Activated T-cell treated with anti-CD3 and anti-CD28 coated beads for 24 hours (primary cell): ENCODE data around the gene PPP4R2.
"Not testable (repeated sequence)": the region's sequence is repeated elsewhere in the genome, so short reads cannot be mapped to it uniquely, and the experiment has no call there.

ENCODE experiments used
- DNase-seq: peaks from one replicate; pipeline ENCODE4 v3.0.0-alpha.2; 2020; ENCODE audit warnings: low read depth

The PPP4R2 gene

DNA sequence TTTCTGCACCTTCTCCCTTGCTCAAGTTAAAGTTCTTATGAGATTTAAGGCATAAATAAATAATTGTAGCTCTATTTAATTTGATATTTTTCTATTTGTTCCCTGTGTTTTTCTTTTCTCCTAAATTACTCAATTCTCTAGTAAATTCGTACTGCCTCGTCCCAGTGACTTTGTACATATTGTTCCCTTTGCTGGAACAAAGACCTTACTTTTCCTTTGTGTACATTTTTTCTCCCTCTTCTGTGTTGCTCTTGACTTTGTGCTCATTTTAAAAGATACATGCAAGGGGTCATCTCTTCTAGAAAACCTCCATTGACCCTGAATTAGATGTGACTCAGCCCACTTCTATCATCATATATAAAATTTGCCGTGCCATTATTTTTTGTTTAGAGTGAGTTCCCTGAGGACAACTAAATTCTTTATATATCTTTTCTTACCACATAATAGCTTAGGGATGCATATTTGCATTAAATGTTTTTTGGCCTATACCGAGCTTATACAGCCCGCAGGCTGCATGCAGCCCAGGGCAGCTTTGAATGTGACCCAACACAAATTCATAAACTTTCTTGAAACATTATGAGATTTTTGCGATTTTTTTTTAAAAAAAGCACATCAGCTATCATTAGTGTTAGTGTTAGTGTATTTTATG is 29.6 kb downstream of the PPP4R2 start:
- no peak for DNase-seq

- no peak for DNase-seq
Observed at GRCh38 chr3:73026760-73027113, 30.1 kb downstream of the PPP4R2 start.

DNA sequence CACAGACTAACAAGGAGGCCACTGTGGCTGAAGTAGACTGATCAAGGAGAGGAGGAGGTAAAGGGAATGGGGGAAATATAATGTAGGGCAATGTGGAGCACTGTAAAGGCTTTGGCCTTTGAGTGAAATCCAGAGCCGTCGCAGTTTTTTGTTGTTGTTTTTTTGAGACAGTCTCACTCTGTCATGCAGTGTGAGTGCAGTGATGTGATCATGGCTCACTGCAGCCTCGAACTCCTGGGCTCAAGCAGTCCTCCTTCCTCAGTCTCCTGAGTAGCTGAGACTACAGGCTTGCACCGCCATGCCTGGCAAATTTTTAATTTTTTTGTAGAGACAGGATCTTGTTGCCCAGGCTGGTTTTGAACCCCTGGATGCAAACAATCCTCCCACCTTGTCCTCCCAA is 32.2 kb downstream of the PPP4R2 start:
- no peak for DNase-seq

- DNase-seq: peak; percentile 5
Observed at GRCh38 chr3:73029321-73029796, 32.7 kb downstream of the PPP4R2 start.

- DNase-seq: no peak
Observed at GRCh38 chr3:73030073-73030597, 33.5 kb downstream of the PPP4R2 start.

GRCh38 chr3:73031573-73032103 is 35.0 kb downstream of the PPP4R2 start:
- no peak for DNase-seq

DNA sequence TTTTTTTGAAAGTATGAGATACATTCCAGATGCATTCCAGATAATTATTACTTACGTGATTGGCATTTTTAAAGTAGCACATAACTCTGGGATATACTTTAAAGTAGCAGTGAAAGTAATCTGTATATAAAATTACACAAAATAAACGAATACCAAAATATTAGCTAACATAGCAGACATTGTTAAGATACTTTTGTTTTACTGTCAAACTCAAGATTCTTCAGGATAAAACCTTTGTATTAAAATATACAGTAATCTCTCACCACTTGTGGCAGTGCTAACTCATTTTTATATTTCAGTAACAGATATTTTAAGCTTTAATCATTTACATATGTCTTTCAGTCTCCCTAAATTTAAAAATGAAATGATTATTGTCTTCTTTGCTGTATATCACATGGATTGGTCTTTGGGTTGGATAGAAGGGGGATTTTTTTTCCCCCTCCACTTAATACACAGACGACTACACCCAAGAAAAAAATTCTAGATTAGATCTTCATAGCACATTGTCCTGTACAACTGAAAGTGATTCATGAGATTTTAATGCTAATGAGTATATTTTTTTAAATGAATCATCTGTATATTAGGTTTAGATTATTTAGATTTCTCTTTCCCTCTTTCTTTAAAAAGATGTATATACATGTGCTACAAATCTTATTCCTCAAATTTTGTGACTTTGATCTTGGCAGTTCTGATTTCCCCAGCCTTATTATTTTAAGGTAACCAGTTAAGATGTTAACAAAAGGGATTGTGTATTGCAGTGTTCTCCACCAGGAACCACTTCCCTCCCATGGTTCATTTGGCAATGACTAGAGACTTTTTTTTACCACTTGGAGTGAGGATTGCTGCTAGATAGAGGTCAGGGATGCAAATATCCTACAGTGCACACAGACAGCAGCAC is 40.3 kb downstream of the PPP4R2 start:
- no peak for DNase-seq

DNA sequence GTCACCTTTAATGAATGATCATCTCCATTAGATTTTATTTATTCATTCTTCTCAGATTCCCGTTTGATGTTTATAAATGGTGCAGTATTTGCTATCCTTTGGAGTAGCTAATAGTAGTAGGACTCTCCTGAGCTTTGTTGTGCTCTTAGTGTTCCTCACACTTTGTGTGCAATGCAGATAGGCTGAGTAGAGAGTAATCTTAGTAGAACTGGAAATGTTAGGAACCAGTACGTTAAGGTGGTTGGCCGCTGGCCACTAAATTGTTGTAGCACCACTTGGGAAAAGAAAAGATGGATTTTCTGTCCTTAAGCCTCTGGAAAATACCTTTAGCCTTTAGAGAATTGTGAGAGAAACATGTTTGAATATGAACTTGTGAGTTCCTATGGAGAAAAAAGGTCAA is 44.9 kb downstream of the PPP4R2 start:
- DNase-seq: no peak

GRCh38 chr3:73043414-73043813 is 46.8 kb downstream of the PPP4R2 start:
- no peak for DNase-seq

DNA sequence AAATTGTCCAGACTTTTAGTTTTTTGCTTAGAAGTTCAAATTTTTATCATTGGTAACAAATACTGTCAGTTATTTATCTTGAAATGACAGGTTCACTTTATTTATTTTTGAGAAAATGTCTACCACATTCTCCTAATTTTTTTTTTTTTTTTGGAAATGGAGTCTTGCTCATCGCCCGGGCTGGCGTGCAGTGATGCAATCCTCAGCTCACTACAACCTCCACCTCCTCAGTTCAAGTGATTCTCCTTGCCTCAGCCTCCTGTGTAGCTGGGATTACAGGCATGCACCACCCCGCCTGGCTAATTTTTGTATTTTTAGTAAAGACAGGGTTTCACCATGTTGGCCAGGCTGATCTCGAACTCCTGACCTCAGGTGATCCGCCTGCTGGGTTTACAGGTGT is 48.8 kb downstream of the PPP4R2 start:
- DNase-seq: no peak

DNA sequence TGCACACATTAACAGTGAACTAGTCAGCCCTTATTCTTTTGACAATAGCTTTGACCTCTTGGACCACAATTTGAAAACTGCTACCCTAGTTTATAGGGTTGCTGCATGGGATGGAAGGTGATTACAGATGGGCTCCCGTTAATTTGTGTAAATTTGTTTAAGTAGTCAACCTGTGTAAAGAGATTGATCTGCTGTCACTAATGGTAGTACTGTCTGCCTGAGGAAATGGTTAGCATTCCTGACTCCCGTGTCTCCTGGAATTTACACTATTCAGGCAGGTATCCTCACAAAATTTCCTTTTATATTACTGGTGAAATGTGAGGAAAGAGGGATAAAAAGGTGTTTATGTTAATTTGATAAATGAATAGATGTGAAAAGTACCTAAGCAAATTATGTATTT is 49.6 kb downstream of the PPP4R2 start:
- DNase-seq: no peak

DNA sequence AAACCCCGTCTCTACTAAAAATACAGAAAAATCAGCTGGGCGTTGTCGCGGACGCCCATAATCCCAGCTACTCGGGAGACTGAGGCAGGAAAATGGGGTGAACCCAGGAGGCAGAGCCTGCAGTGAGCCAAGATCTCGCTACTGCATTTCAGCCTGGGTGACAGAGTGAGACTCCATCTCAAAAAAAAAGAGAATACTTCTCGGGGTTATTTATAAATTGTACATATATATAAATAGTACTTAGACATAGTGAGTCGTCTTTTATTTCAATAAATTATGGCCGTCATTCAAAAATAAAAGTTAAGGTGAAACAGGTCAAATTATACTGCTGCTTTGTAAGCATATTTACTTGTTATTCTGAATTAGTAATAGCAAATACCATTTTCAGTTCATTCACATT is 52.7 kb downstream of the PPP4R2 start:
- no peak for DNase-seq

DNA sequence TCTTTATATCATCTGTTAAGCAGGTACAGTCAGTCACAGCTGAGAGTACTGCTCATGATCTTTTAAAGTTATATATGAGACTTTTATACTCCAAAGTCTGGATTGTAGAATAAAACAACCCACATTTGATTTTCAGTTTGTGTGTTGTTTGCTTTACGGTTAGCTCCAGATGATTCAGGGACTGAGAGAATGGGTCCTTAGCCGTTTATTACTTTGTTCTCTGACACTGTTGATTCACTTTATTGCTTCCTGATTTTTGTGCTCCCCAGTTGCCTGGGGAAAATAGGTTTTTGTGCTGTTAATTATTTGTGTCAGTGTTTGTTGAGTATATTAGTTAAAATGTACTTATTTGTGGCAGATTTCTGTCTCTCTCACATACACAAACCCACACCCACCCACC is 56.2 kb downstream of the PPP4R2 start:
- DNase-seq: no peak

- no peak for DNase-seq
Observed at GRCh38 chr3:73055583-73055982, 59.0 kb downstream of the PPP4R2 start.

- DNase-seq: no peak
Observed at GRCh38 chr3:73056014-73056844, 59.6 kb downstream of the PPP4R2 start.

GRCh38 chr3:73056845-73057150 is 60.2 kb downstream of the PPP4R2 start:
- no peak for DNase-seq

DNA sequence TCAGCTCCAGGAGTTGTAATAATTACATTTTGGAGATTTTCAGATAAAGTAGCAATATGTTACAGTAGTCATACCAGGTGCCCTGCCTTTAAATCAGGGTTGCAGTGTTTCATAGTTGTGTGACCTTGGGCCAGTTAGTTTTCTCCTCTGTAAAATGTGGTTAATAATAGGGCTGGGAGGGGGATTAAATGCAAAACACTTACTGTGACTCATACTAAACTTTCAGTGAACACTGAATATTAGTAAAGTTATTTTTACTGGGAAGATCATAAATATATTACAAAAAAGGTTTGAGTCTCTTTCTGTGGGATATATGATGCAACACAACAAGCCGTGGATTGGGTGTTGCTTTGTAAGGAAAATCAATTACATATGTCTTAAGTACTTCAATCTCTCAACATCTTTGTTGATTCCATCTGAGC is 63.7 kb downstream of the PPP4R2 start:
- DNase-seq: no peak

DNA sequence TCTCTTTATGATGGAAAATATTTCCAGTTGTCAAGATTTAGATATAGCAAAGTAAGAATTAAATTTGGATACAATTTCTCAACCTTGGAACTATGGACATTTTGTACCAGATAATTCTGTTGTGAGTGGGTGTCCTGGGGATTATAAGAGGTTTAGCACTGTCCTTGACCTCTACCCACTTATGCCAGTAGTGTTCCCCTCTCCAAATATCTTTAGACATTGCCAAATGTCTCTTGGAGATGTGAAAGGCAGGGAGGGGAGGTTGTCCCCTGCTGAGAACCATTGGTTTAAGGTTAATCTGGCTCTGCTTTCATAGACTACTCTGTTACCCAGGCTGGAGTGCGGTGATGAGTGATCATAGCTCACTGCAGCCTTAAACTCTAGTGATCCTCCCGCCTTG is 64.8 kb downstream of the PPP4R2 start, which contains the start of gene EBLN2:
Gene EBLN2 (plus strand): TSS at position 244 of the 400 bp plus-strand sequence. CDS start 423 bp downstream, outside the sequence.
- DNase-seq: no peak

DNA sequence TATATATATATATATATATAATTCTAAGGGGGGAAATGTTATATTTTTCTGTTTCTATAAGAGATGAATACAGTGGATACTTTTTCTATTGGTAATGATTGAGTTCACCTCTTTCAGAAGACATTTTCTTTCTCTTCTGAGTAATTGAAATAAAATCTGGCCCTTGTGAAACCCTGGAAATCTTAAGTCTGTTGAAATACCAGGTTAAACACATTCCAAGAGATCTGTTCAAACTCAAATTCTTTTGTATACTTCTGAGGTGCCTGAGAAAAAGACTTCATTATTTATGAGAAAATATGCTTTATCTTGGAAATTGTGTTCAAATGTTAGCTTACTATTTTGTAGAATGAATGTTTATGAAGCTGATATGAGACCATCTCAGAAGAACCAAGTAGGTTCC is 69.6 kb downstream of the PPP4R2 start:
- not testable (repeated sequence) for DNase-seq

GRCh38 chr3:73068419-73068818 is 71.8 kb downstream of the PPP4R2 start:
- no peak for DNase-seq

GRCh38 chr3:73069187-73069586 is 72.6 kb downstream of the PPP4R2 start:
- no peak for DNase-seq
